Left lung (tissue), 10 donors: ENCODE results near the gene PEX6. TPM values are rescaled to one million over a fixed set of nuclear protein-coding genes. Genes with fewer than 3 reads are reported as not detected.

Experiments
- ATAC-seq: fragments of 200-7000 bp; cut with Tn5 transposase; one replicate; pipeline ENCODE4 v1.9.1; 2020; ENCODE audit warnings: moderate library complexity
- DNase-seq, 4 donors: peaks; one replicate each; pipeline ENCODE4 v3.0.0-alpha.2; 2013 to 2020
- H3K27ac ChIP-seq, 2 donors: fragments of 200-600 bp; sonication (generic) in 1 of 2; one replicate each; pipeline versions ENCODE4 v1.5.0 to v1.8.0; 2020 to 2021
- H3K27me3 ChIP-seq, 2 donors: fragments of 200-600 bp; sonication (generic) in 1 of 2; one replicate each; pipeline versions ENCODE4 v1.5.0 to v1.8.0; 2020 to 2021
- H3K36me3 ChIP-seq, 2 donors: fragments of 200-600 bp; sonication (generic) in 1 of 2; one replicate each; pipeline versions ENCODE4 v1.5.0 to v1.8.0; 2020 to 2021
- H3K4me1 ChIP-seq, 2 donors: fragments of 200-600 bp; one replicate each; pipeline ENCODE4 v1.8.0; 2021
- H3K4me3 ChIP-seq, 2 donors: fragments of 200-600 bp; sonication (generic) in 1 of 2; one replicate each; pipeline versions ENCODE4 v1.5.0 to v1.8.0; 2020 to 2021; ENCODE audit warnings: mild to moderate bottlenecking in 1 of 2
- H3K9me3 ChIP-seq, 2 donors: fragments of 200-600 bp; sonication (generic) in 1 of 2; one replicate each; pipeline versions ENCODE4 v1.5.0 to v1.8.0; 2020 to 2021
- intact Hi-C, 2 donors: fragments of 100-400 bp; cut with DNase I; formaldehyde crosslinking; loops; one replicate each; pipeline versions ENCODE4 v1.11.2 to v1.14.2; 2022
- polyA plus RNA-seq, 6 donors: library from polyadenylated mRNA; unstranded; fragments of 120-200 nt; gene quantifications; one replicate each; pipeline ENCODE4 v1.2.1, GENCODE V29; 2013; ENCODE audit not compliant: insufficient read length in 6 of 6
- total RNA-seq, 2 donors: library from RNA; stranded (reverse); fragmentation: NEBNext Ultra II Directional; extraction: Animal tissue kit (Norgen Biotek cat#: 25700); gene quantifications; one replicate each; pipeline ENCODE4 v1.2.1, GENCODE V29; 2021
- TF ChIP-seq, protein P1 (sequence below), 2 donors: fragments of 200-600 bp; sonication (generic) in 1 of 2; IDR thresholded peaks; one replicate each; pipeline versions ENCODE4 v1.5.0 to v1.8.0; 2021; ENCODE audit warnings: antibody characterized with exemption in 2 of 2
- donor health status: DM: no; HTN: yes; CAD: no.
- donor health status: DM: no; HTN: no; CAD: no.

Gene PEX6
- total and polyA plus RNA-seq, 8 donors = 15.2 to 27.1 (median 21.5) TPM

DNA sequence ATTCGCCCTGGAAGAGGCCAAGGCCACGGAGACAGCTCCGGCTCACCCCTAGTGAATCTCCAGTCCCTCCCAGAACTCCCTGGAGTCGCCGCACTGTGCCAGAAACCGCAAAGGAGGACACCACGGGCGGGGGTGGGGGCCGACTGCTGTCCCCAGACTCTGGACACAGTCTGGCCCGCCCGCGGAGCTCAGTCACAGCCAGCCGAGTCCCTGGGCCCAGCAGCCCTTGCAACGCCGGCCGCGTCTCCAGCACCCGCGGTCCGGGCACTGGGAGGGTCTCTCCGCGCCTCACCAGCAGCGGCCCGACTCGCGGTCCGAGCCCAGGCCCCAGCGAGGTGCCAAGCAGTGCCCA, 518 bp downstream of the PEX6 start:
- Histone ChIP-seq H3K27ac (peak overlapping the region; percentile 67 to 93), H3K36me3 (peaks cover 0 to 8% of the 10 kb centered on the region in 2 donors), H3K9me3 (no peaks in the 10 kb centered on the region), H3K27me3 (no peaks in the 10 kb centered on the region), H3K4me1 (peaks cover 11 to 35% of the 10 kb centered on the region in 2 donors), H3K4me3 (peak overlapping the region; percentile 95 to 96)
- intact Hi-C loops = no loop called here
- DNase-seq (peak in 2 of 4 donors; percentile 39 to 88), ATAC-seq (peak; percentile 41)
- TF ChIP-seq, protein P1, sequence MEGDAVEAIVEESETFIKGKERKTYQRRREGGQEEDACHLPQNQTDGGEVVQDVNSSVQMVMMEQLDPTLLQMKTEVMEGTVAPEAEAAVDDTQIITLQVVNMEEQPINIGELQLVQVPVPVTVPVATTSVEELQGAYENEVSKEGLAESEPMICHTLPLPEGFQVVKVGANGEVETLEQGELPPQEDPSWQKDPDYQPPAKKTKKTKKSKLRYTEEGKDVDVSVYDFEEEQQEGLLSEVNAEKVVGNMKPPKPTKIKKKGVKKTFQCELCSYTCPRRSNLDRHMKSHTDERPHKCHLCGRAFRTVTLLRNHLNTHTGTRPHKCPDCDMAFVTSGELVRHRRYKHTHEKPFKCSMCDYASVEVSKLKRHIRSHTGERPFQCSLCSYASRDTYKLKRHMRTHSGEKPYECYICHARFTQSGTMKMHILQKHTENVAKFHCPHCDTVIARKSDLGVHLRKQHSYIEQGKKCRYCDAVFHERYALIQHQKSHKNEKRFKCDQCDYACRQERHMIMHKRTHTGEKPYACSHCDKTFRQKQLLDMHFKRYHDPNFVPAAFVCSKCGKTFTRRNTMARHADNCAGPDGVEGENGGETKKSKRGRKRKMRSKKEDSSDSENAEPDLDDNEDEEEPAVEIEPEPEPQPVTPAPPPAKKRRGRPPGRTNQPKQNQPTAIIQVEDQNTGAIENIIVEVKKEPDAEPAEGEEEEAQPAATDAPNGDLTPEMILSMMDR (IDR thresholded peaks at IDR 0.05) = no peak

DNA sequence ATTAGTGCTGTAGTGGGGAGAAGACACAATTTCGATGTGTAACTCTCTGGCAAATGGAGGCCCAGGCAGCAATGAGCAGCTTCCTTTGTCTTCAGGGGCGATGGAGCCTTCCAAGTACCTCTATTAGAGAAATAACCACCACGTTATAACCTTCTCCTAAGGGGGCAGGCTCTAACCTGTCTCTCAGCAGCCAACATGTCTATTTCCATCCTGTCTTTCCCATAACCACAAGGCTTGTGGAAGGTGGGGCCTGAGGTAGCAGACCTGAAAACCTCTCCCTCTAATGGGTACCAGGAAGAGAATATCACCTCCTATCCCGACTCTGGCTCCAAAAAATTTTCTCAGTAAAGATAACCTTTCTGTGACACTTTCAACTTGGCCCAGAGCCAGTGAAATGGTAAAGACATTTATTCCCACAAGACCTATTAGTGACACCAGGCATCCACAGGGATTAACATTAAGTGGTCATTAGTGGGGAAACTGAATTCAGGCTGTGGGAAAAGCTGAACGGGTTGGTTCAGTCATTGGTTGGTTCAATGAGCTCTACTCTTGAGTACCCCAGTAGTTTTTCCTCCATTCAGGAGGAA, 4.0 kb downstream of the PEX6 start:
- TF ChIP-seq, protein P1 (IDR thresholded peaks at IDR 0.05) = no peak
- H3K36me3 ChIP-seq = peaks cover 0 to 11% of the 10 kb centered on the region in 2 donors
- H3K9me3 ChIP-seq = no peaks in the 10 kb centered on the region
- no peak overlapping the region for H3K4me3 ChIP-seq
- intact Hi-C loops = no loop called here
- no peak for ATAC-seq
- H3K4me1 ChIP-seq = peaks cover 11 to 36% of the 10 kb centered on the region in 2 donors
- no peaks in the 10 kb centered on the region for H3K27me3 ChIP-seq
- no peak overlapping the region for H3K27ac ChIP-seq
- DNase-seq = no peak

DNA sequence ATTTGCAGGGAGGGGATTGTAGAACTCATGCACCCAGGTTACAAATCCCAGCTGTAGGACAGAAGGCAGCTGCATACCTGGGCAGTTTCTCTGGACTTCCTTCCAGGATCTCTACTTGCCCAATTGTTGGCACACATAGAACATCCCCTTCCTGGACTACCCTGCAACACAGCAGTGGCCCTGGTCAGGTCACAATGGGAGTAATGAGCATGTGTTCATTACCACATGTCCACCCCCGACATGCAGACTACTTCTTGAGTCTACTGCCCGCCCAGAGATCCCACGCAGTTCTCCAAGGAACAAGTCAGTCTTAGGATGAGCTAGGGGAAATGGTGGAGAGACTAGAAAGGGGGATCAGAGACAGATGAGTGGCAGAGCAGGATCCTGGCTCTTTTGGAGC, 5.1 kb downstream of the PEX6 start:
- no peak for ATAC-seq
- Histone ChIP-seq H3K4me1 (peaks cover 6 to 29% of the 10 kb centered on the region in 2 donors), H3K36me3 (peaks cover 0 to 20% of the 10 kb centered on the region in 2 donors), H3K27me3 (no peaks in the 10 kb centered on the region), H3K4me3 (no peak overlapping the region), H3K27ac (no peak overlapping the region), H3K9me3 (no peaks in the 10 kb centered on the region)
- TF ChIP-seq, protein P1 (IDR thresholded peaks at IDR 0.05) = no peak
- intact Hi-C loops = no loop called here
- no peak for DNase-seq

DNA sequence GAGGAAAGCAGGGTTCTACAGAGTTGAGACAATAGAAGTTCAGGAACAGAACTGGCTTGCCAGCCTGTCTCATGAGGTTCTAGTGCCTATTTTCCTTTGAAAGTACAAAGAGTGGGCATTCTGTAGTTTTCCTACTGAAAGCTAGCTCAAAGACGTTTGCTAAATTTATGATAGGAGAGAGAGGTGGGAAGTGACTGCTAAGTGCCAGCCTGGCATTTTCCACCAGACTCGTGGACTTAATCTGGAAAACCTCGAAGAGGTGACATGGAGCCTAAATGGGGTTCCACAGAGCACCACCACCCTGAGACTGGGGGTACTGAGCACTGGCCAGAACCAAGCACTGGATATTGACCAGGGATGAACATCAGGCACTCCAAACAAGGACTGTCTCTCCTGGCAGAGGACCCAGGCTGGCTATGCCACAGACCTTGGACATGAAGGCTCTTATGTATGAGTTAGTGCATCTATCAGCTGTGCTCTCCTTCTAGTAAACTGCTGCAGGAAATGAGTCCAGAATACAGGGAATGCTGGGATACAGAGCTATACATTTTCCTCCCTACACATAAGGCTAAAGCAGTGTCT, 7.1 kb downstream of the PEX6 start:
- TF ChIP-seq, protein P1 (IDR thresholded peaks at IDR 0.05) = no peak
- peaks cover 0 to 39% of the 10 kb centered on the region in 2 donors for H3K36me3 ChIP-seq
- H3K27me3 ChIP-seq = no peaks in the 10 kb centered on the region
- no peak overlapping the region for H3K27ac ChIP-seq
- intact Hi-C loops = no loop called here
- no peaks in the 10 kb centered on the region for H3K9me3 ChIP-seq
- DNase-seq (no peak), ATAC-seq (no peak)
- H3K4me3 ChIP-seq = no peak overlapping the region
- peaks cover 0 to 14% of the 10 kb centered on the region in 2 donors for H3K4me1 ChIP-seq

DNA sequence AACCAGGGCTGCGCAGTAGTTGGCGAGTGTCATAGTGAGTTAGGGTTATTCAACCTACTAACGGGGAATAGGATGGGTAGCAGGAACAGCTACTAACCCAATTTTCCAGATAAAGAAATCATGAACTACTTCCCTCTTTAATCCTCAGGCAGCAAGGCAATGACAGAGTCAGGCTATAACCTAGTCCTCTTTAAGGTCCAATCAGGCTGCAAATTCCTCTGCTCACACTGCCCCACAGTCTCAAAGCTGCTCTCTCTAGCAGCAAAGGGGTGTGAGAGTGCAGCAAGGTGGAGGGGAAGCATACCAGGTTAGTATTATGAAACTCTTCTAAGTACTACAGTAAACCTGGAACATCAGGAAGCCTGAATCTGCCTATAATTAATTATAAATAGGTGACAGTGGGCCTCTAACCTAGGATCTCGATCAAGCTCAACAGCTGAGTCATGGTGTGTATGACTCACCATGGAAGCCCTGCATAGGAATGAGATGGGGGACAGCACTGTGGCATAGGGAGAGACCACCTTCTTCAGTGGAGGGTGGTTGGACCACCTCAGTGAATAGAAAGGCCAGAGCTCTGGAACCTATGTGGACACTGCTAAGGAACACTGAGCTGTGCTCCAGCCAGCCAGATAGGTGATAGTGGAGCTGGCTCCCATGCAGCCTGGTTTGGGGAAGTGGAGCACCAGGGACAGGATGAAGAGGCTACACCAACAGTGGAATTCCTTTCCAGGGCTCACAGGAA, 7.9 kb downstream of the PEX6 start:
- DNase-seq (no peak), ATAC-seq (no peak)
- TF ChIP-seq, protein P1 (IDR thresholded peaks at IDR 0.05) = no peak
- Histone ChIP-seq H3K4me1 (peaks cover 0 to 8% of the 10 kb centered on the region in 2 donors), H3K9me3 (no peaks in the 10 kb centered on the region), H3K4me3 (no peak overlapping the region), H3K27ac (no peak overlapping the region), H3K36me3 (peaks cover 0 to 46% of the 10 kb centered on the region in 2 donors), H3K27me3 (no peaks in the 10 kb centered on the region)
- intact Hi-C loops = no loop called here
